Stimulated activated CD8-positive, alpha-beta memory T cell treated with anti-CD3 and anti-CD28 coated beads, Interleukin-12 subunit alpha, Interleukin-12 subunit beta, amount 100 ng/mL, for 24 hours (primary cell): Measurements from ENCODE around the gene COL23A1.
"Not testable (repeated sequence)": the region's sequence is repeated elsewhere in the genome, so short reads cannot be mapped to it uniquely, and the experiment has no call there.

Experiments used
- DNase-seq: peaks from one replicate; pipeline ENCODE4 v3.0.0-alpha.2; 2020; ENCODE audit errors: extremely low read depth

COL23A1 gene

GRCh38 chr5:178505639-178506407 is 84.4 kb downstream of the COL23A1 start:
- no peak for DNase-seq

GRCh38 chr5:178504340-178504960 is 85.7 kb downstream of the COL23A1 start:
- no peak for DNase-seq

GRCh38 chr5:178502401-178503100 is 87.6 kb downstream of the COL23A1 start:
- DNase-seq: no peak

GRCh38 chr5:178499352-178499751 is 90.8 kb downstream of the COL23A1 start:
- no peak for DNase-seq

- DNase-seq: no peak
Observed at GRCh38 chr5:178496642-178497041, 93.6 kb downstream of the COL23A1 start.

GRCh38 chr5:178496214-178496613 is 94.0 kb downstream of the COL23A1 start:
- DNase-seq: no peak

- no peak for DNase-seq
Observed at GRCh38 chr5:178495706-178496105, 94.5 kb downstream of the COL23A1 start.

GRCh38 chr5:178492278-178492677 is 97.9 kb downstream of the COL23A1 start:
- no peak for DNase-seq

GRCh38 chr5:178490935-178491652 is 99.1 kb downstream of the COL23A1 start:
- DNase-seq: no peak

- DNase-seq: no peak
Observed at GRCh38 chr5:178489271-178489976, 100.8 kb downstream of the COL23A1 start.

GRCh38 chr5:178488696-178489095 is 101.5 kb downstream of the COL23A1 start:
- DNase-seq: no peak

- DNase-seq: no peak
Observed at GRCh38 chr5:178487911-178488600, 102.1 kb downstream of the COL23A1 start.

GRCh38 chr5:178486878-178487512 is 103.2 kb downstream of the COL23A1 start:
- DNase-seq: not testable (repeated sequence)

- DNase-seq: no peak
Observed at GRCh38 chr5:178486239-178486641, 104.0 kb downstream of the COL23A1 start.

- DNase-seq: peak; percentile 12
Observed at GRCh38 chr5:178483620-178484019, 106.6 kb downstream of the COL23A1 start.

- no peak for DNase-seq
Observed at GRCh38 chr5:178479261-178479660, 110.9 kb downstream of the COL23A1 start.

GRCh38 chr5:178478370-178478769 is 111.8 kb downstream of the COL23A1 start:
- no peak for DNase-seq

- DNase-seq: no peak
Observed at GRCh38 chr5:178477802-178478201, 112.4 kb downstream of the COL23A1 start.

GRCh38 chr5:178476972-178477754 is 113.0 kb downstream of the COL23A1 start:
- DNase-seq: no peak

GRCh38 chr5:178476531-178476930 is 113.7 kb downstream of the COL23A1 start:
- DNase-seq: no peak
